ENCODE measurements around the gene CSN2. TPM values are rescaled to one million over a fixed set of nuclear protein-coding genes. Genes with fewer than 3 reads are reported as not detected.

The CSN2 gene
- total and polyA plus RNA-seq, 9 of the 15 experiments (the other 6 are each of a cell fraction or from before 2014, with no cell fraction given) = not detected

GRCh38 chr4:69977582-69977981 lies 12.1 kb upstream of the CSN2 start:
- intact Hi-C loops (cut with micrococcal nuclease) = no loop called here
- TF ChIP-seq SIX5 (IDR thresholded peaks at IDR 0.05; ENCODE audit: borderline replicate concordance in 1 of 2, insufficient read depth in 1 of 2, low read depth in 1 of 2, low read length in 2 of 2) (no peak), MTF1 (CRISPR knock-in tag; IDR thresholded peaks at IDR 0.05; ENCODE audit: borderline replicate concordance) (no peak), VEZF1 (CRISPR knock-in tag; IDR thresholded peaks at IDR 0.05) (no peak), ZNF699 (CRISPR knock-in tag; IDR thresholded peaks at IDR 0.05; ENCODE audit: insufficient replicate concordance) (no peak), ASH1L (IDR thresholded peaks at IDR 0.05; ENCODE audit: borderline replicate concordance, low read depth, partially characterized antibody) (no peak), MCM2 (IDR thresholded peaks at IDR 0.05; ENCODE audit: low read depth) (no peak), RBM25 (IDR thresholded peaks at IDR 0.05; ENCODE audit: low read depth, low read length, severe bottlenecking) (no peak), MCM5 (IDR thresholded peaks at IDR 0.05; ENCODE audit: low read depth) (no peak), AFF1 (IDR thresholded peaks at IDR 0.05; ENCODE audit: low read depth in 1 of 2, partially characterized antibody in 2 of 2) (no peak), HMG20A (CRISPR knock-in tag; conservative IDR thresholded peaks at IDR 0.05) (no peak), SIN3B (IDR thresholded peaks at IDR 0.05; ENCODE audit: low read depth) (no peak), ATF6 (CRISPR knock-in tag; IDR thresholded peaks at IDR 0.05) (no peak), CEBPG (CRISPR knock-in tag; IDR thresholded peaks at IDR 0.05) (no peak), CEBPG (tag; conservative IDR thresholded peaks at IDR 0.05 in 1 of 2, IDR thresholded peaks at IDR 0.05 in 1 of 2) (no peak)

More at GRCh38 chr4:69977582-69977981, 12.1 kb upstream of the CSN2 start:
- no peak overlapping the region for H3K4me3 ChIP-seq
- no peak overlapping the region for H3K27ac ChIP-seq (ENCODE audit: extremely low read depth, low read depth, low read length)
- no peaks in the 10 kb centered on the region for H3K9me3 ChIP-seq (replicated peaks; ENCODE audit: control insufficient read depth, insufficient read depth, low read depth, low read length)
- H3K9ac ChIP-seq (ENCODE audit: insufficient read depth in 1 of 2, low read depth in 2 of 2, low read length in 2 of 2) = no peak overlapping the region
- H3K79me2 ChIP-seq (ENCODE audit: control insufficient read depth, insufficient read depth, low read length) = no peaks in the 10 kb centered on the region
- H3K27me3 ChIP-seq (ENCODE audit: control insufficient read depth in 2 of 2, insufficient read depth in 2 of 2, low read length in 2 of 2) = no peaks in the 10 kb centered on the region
- ATAC-seq (no peak), FAIRE-seq (no peak), DNase-seq (ENCODE audit: extremely low read depth in 1 of 4, low spot score in 3 of 4) (no peak)
- H4K20me1 ChIP-seq (replicated peaks; ENCODE audit: control insufficient read depth, insufficient read depth, low read length) = no peaks in the 10 kb centered on the region
- POLR2A ChIA-PET = no interaction called here
- no peak overlapping the region for H3K4me2 ChIP-seq (ENCODE audit: insufficient read depth, low read length)
- no TSS peak for BruUV-seq (replicated peaks)
- H2AFZ ChIP-seq (ENCODE audit: low read depth, low read length) = no peak overlapping the region
- H3K36me3 ChIP-seq (ENCODE audit: control insufficient read depth, insufficient read depth, low read length) = no peaks in the 10 kb centered on the region
- in situ Hi-C loops (cut with MboI) = no loop called here
- H3K4me1 ChIP-seq (replicated peaks in 1 of 2; ENCODE audit: control insufficient read depth in 2 of 2, insufficient read depth in 2 of 2, low read length in 2 of 2) = no peaks in the 10 kb centered on the region
- H3K9me1 ChIP-seq (ENCODE audit: control insufficient read depth, insufficient read depth, low read length) = no peaks in the 10 kb centered on the region
- CTCF ChIA-PET (ENCODE audit: low intra/inter-chr PET ratio) = no interaction called here
